Stimulated activated CD4-positive, alpha-beta T cell treated with anti-CD3 and anti-CD28 coated beads, Interleukin-15, amount 100 ng/mL, for 1 hour (primary cell): ENCODE measurements around the gene FXYD7.
"Not testable (repeated sequence)": the region's sequence is repeated elsewhere in the genome, so short reads cannot be mapped to it uniquely, and the experiment has no call there.

Source experiments
- DNase-seq, 2 donors: peaks; one replicate each; pipeline ENCODE4 v3.0.0-alpha.2; 2020; ENCODE audit warnings: low read depth in 1 of 2, low spot score in 1 of 2

Gene FXYD7

DNA sequence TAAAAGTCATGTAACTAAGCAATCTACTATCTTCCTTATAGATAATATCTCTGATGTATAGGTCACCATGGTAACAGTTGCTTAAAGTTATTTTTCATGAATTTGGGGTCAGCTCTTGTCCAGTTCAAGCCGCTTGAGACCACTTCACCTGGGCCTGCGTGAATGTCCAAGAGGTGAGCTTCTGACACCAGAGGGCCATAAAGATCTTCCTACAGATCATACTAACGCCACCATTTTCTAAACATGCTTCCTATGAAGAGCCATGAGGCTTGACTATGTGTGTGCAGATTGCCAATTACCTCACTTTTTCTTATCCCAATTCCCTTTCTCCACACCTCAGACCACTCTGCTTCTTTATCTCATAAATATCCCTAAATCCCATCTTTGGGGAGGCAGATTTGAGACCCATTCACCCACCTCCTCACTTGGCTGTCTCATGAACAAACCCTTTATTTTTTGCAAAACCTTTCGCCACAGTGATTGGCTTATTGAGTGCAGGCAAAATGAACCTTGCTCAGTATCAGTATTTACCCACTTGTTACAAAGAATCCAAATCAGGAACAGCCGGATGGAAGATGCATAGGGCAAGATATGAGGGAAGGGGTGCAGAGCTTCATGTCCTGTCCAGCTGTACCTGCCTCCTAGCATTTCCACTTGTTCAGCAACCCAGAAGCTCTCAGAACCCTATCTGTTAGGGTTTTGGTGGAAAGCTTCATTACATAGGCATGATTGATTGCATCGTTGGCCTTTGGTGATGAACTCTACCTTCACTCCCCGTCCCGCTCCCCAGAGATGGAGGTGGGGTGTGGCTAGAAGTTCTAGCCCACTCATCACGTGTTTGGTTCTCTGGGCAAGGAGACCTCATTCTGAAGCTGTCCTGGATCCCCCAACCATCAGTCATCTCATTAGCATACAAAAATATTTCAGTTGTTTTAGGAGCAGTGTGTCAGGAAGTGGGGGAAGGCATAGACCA lies 51.2 kb downstream of the FXYD7 start:
- DNase-seq: no peak

GRCh38 chr19:35195830-35196229 lies 52.8 kb downstream of the FXYD7 start:
- no peak for DNase-seq

DNA sequence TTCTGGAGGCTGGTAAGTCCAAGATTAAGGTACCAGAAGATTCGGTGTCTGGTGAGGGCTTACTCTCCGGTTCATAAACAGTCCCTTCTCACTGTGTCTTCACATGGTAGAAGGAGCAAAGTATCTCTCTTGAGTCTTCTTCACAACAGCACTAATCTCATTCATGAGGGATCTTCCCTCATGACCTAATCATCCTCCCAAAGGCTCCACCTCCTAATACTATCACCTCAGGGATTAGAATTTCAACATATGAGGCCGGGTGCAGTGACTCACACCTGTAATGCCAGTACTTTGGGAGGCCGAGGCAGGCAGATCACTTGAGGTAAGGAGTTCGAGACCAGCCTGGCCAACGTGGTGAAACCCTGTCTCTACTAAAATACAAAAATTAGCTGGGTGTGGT lies 53.8 kb downstream of the FXYD7 start:
- not testable (repeated sequence) for DNase-seq

DNA sequence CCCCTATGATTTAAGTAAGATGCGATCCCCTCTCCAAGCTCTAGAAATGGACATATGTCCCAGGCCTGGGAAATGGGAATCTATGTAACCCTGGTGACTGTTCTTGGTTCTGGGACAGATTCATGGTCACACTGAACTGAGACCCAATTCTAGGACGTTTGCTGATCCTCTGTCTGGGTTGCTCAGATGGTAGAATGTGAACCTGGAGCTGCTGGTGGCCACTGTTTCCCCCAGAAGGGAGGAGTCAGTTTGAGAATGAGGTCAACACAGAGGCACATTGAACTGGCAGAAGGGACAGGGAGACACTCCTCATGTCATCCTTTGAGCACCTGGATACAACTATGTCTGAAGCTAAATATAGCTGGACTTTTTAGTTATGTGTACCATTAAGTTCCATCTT lies 56.4 kb downstream of the FXYD7 start:
- DNase-seq: no peak

DNA sequence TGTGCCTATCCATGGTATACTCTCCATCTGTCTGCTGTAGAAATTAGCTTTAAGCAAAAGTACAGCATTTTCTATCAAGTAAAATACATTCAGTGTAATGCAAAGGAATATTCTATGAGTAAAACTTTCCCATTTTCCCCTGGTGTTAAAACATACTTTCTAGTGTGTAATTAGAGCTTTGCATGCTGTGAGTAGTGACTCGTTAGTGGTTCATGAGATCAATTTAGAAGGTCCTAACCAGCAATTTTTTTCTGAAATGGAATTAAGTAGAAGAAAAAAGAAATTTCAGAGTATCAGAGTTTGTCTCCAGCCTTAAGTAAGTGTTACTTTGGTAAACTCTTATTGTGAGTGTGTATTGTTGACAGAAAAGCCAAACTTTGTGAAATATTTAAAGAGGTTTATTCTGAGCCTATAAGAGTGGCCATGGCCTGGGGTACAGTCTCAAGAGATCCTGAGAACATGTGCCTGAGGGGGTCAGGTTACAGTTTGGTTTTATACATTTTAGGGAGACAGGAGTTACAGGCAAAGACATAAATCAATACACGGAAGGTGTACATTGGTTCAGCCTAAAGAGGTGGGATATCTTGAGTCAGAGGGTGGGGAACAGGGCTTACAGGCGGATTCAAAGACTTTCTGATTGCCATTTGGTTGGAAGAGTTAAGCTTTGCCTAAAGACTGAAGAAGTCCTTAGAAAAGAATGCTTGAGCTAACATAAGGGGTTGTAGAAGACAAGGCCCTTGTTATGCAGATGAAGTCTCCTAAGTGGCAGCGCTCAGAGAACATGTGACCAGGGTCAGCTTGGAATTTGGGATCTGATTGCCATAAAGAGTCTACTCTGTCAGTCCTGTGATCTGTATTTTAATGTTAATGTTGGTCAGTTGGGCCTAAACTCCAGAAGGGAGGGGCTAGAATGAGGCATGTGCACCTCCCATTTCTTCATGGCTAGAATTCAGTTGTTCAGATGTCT lies 60.0 kb downstream of the FXYD7 start:
- no peak for DNase-seq
